GM10248 (cell line): ENCODE measurements around the gene UBASH3B.

Experiments used
- CTCF ChIA-PET: fragments of 300-600 bp; sonication (Branson Sonifier 250); formaldehyde crosslinking; extraction: SDS; loops from one replicate; lab custom pipeline; 2021; ENCODE audit warnings: antibody characterized with exemption; lab: Yijun Ruan, JAX
- POLR2A ChIA-PET: fragments of 350-650 bp; sonication (Branson Sonifier 250); formaldehyde crosslinking; extraction: SDS; loops from one replicate; lab custom pipeline; 2020; ENCODE audit warnings: antibody characterized with exemption; lab: Yijun Ruan, JAX
- DNase-seq: peaks from one replicate; pipeline ENCODE4 v3.0.0; 2012; ENCODE audit errors: extremely low spot score
- TF ChIP-seq, protein P1 (sequence below): IDR thresholded peaks from 2 replicates; pipeline ENCODE4 v1.5.1; 2012; ENCODE audit warnings: mild to moderate bottlenecking, low read depth; ENCODE audit errors: extremely low read depth, missing control alignments, control extremely low read depth

The UBASH3B gene

DNA sequence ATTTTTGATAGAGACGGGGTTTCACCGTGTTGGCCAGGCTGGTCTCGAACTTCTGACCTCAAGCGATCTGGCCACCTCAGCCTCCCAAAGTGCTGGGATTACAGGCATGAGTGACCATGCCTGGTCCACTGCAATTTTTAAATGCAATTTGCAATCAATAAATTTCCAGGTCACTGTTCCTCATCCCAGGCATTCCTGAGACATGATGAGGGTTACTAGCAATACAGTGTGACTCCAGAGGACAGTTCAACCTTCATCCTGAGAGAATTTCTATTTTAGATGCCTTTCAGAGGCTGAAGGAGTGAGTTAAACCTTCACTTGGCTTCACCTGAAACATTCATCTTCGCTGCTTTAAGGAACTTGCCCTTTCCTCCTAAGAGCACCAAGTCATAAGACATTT is 9.7 kb upstream of the UBASH3B start:
- TF ChIP-seq, protein P1, sequence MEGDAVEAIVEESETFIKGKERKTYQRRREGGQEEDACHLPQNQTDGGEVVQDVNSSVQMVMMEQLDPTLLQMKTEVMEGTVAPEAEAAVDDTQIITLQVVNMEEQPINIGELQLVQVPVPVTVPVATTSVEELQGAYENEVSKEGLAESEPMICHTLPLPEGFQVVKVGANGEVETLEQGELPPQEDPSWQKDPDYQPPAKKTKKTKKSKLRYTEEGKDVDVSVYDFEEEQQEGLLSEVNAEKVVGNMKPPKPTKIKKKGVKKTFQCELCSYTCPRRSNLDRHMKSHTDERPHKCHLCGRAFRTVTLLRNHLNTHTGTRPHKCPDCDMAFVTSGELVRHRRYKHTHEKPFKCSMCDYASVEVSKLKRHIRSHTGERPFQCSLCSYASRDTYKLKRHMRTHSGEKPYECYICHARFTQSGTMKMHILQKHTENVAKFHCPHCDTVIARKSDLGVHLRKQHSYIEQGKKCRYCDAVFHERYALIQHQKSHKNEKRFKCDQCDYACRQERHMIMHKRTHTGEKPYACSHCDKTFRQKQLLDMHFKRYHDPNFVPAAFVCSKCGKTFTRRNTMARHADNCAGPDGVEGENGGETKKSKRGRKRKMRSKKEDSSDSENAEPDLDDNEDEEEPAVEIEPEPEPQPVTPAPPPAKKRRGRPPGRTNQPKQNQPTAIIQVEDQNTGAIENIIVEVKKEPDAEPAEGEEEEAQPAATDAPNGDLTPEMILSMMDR = no peak
- POLR2A ChIA-PET = no interaction called here
- DNase-seq = no peak
- CTCF ChIA-PET = interaction anchor here (1.3 to 3.2 kb wide), 3 partner anchors 10 to 135 kb away, joined by 3 to 15 read pairs (median 12); partner anchors contain the start of gene UBASH3B

DNA sequence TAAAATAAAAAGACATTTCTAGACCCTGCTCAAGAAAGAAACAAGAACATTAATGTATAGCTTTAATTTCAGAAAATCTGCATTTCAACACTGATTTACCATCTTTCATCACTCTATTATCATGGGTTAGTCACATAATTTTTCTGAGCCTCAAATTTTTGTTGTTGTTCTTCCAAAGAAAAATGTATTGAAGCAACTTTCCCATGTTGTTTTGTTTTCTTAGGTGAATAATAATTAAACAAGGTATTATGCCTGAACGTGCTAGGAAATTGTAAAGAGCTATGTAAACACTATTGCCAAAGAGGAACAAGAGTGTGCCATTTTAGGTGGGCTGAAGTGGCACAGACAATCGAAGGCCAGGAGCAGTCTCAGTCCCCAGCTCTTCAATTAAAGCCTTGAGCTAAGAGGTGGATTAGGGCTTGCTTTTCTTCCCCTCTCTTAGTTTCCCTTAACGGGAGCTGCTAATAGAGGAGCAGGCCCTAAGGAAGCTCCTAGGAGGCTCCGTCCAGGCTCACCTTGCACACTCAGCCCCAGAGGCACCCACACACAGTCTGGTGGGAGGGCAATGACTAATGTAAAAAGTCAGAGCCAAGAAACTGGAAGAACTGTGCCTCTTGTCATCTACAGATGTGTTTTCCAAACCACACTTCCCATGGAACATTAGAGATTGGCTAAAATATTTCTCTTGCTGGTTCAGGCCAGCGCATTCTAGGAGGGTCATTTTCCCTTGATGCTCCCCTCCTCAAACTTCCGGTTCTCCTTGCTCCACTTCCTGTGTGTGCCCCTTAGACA is 8.8 kb upstream of the UBASH3B start:
- TF ChIP-seq, protein P1 = no peak
- no peak for DNase-seq
- ChIA-PET POLR2A (no interaction called here), CTCF (interaction anchor here (0.8 to 3.2 kb wide), 8 partner anchors 9 to 149 kb away, joined by 3 to 15 read pairs (median 4); partner anchors contain the start of gene UBASH3B)

DNA sequence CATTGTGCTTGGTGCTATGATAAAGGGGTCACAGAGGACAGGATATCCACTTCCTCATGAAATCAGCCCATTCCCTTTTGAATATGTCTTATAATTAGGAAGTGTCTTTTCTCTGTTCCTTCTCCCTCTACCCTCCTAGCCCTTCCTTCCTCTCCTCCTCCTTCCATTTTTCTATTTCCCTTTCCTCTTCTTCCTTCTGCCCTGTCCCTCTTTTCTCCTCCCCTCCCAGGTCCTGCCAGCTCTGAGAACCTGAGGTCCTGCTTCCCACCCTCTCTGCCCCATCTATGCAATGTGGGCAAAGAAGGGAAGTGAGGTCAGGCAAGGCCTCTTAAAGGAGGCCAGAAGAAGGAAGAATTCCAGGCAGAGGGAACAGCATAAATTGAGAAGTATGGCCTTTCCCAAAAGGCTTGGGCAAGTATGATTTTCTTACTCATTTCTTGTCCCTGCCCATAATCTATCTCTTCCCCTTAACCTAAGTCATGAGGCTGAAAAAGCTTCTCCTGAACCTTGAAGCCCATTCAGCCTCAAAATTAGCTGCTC is 7.7 kb upstream of the UBASH3B start:
- TF ChIP-seq, protein P1 = no peak
- POLR2A ChIA-PET = no interaction called here
- no peak for DNase-seq
- CTCF ChIA-PET = interaction anchor here (0.8 to 3.2 kb wide), 6 partner anchors 8 to 148 kb away, joined by 3 to 15 read pairs (median 4); partner anchors contain the start of gene UBASH3B

DNA sequence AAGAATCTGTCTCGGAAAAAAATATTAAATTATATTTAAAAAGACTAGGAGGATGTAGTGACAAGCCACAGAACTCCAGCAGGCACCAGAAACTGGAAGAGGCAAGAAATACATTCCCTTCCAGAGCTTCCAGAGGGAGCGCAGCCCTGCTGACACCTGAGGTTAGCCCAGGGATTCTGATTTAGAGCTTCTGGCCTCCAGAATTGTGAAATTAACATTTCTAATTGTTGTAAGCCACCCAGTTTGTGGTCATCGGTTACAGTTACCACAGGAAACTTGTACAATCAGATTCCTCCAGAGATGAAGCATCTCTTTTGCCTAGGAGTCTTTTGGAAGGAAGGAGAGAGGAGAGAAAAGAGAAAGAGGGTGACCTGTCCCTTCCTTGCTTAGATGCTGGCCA is 6.4 kb upstream of the UBASH3B start:
- TF ChIP-seq, protein P1 = no peak
- no peak for DNase-seq
- CTCF ChIA-PET = no interaction called here
- POLR2A ChIA-PET = no interaction called here

DNA sequence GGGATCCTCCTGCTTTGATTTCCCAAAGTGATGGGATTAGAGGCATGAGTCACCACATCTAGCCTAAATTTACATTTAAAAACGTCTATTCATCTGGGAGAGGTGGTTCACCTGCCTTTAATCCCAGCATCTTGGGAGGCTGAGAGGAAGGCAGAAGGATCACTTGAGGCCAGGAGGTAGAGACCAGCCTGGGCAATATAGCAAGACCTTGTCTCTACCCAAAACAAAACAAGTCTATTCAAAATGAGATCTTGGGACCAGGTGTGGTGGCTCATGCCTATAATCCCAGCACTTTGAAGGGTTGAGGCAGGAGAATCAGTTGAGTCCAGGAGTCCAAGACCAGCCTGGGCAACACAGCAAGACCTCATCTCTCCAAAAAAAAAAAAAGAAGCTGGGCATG is 4.9 kb upstream of the UBASH3B start:
- TF ChIP-seq, protein P1 = no peak
- no peak for DNase-seq
- ChIA-PET CTCF (no interaction called here), POLR2A (no interaction called here)

DNA sequence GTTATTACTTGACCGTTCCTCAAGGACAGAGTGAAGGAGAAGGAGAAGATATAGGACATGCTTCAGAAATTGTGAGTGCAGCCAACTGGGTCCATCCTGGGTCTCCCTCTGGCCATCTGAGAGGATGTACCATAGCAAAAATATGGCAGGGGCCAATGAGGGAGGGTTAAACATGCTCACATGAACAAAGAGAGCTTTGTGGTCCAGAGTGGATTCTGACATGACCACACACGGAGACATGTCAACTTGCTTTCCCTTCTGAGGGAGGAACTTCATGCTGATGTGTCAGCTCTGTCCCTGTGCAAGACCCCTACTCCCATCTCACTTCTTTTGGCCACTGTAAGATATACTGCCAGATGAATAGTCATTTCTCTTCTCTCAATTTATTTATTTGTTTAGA is 3.0 kb upstream of the UBASH3B start:
- CTCF ChIA-PET = interaction anchor here (0.9 to 1.6 kb wide), 4 partner anchors 11 to 1055 kb away, joined by 3 to 4 read pairs (median 3); no protein-coding TSS in a partner anchor

More for the DNA sequence above, 3.0 kb upstream of the UBASH3B start:
- POLR2A ChIA-PET = no interaction called here
- TF ChIP-seq, protein P1 = no peak
- DNase-seq = no peak
